HG03565 (cell line): Measurements from ENCODE around the gene MX2.

Experiments
- ATAC-seq: cut with Tn5 transposase; IDR thresholded peaks from one replicate; pipeline ENCODE4 v1.9.1; 2021; ENCODE audit warnings: mild to moderate bottlenecking, moderate library complexity; ENCODE audit not compliant: unreplicated experiment

MX2 gene

GRCh38 chr21:41378849-41379248, 17.0 kb downstream of the MX2 start:
- no peak for ATAC-seq

GRCh38 chr21:41379901-41380300, 18.1 kb downstream of the MX2 start:
- no peak for ATAC-seq

- ATAC-seq = no peak
Measured at GRCh38 chr21:41381731-41382130, 19.9 kb downstream of the MX2 start.

- ATAC-seq = no peak
Measured at GRCh38 chr21:41387042-41387819, 25.4 kb downstream of the MX2 start.

- no peak for ATAC-seq
Measured at GRCh38 chr21:41387824-41388223, 26.0 kb downstream of the MX2 start.

- ATAC-seq = no peak
Measured at GRCh38 chr21:41388259-41388658, 26.4 kb downstream of the MX2 start.

GRCh38 chr21:41390043-41390639, 28.3 kb downstream of the MX2 start:
- no peak for ATAC-seq

- no peak for ATAC-seq
Measured at GRCh38 chr21:41393876-41394465, 32.1 kb downstream of the MX2 start.

- ATAC-seq = no peak
Measured at GRCh38 chr21:41396558-41397075, 34.8 kb downstream of the MX2 start.

- no peak for ATAC-seq
Measured at GRCh38 chr21:41397471-41397891, 35.7 kb downstream of the MX2 start.

GRCh38 chr21:41398251-41398650, 36.4 kb downstream of the MX2 start:
- ATAC-seq = no peak

GRCh38 chr21:41398831-41399230, 37.0 kb downstream of the MX2 start:
- ATAC-seq = no peak

- no peak for ATAC-seq
Measured at GRCh38 chr21:41399246-41399800, 37.5 kb downstream of the MX2 start.

GRCh38 chr21:41402231-41402630, 40.4 kb downstream of the MX2 start:
- no peak for ATAC-seq

- ATAC-seq = no peak
Measured at GRCh38 chr21:41402796-41403195, 41.0 kb downstream of the MX2 start.

GRCh38 chr21:41403331-41403730, 41.5 kb downstream of the MX2 start:
- no peak for ATAC-seq

GRCh38 chr21:41403966-41404365, 42.1 kb downstream of the MX2 start:
- no peak for ATAC-seq

- ATAC-seq = no peak
Measured at GRCh38 chr21:41405321-41405720, 43.5 kb downstream of the MX2 start.

GRCh38 chr21:41406340-41406739, 44.5 kb downstream of the MX2 start:
- no peak for ATAC-seq

GRCh38 chr21:41407541-41408460, 46.0 kb downstream of the MX2 start:
- ATAC-seq = no peak

- ATAC-seq = no peak
Measured at GRCh38 chr21:41410361-41410760, 48.5 kb downstream of the MX2 start.
